HG02885 (cell line): Measurements from ENCODE around the gene STOML3.
"Not testable (repeated sequence)": the region's sequence is repeated elsewhere in the genome, so short reads cannot be mapped to it uniquely, and the experiment has no call there.

Experiments used
- ATAC-seq: cut with Tn5 transposase; IDR thresholded peaks from one replicate; pipeline ENCODE4 v1.9.1; 2021; ENCODE audit warnings: mild to moderate bottlenecking; ENCODE audit not compliant: unreplicated experiment, poor library complexity

The STOML3 gene

GRCh38 chr13:38990693-38991092, at the start of gene STOML3:
STOML3 (minus strand) TSS chr13:38990831; CDS start chr13:38990721, 110 bp downstream.
- ATAC-seq, result no peak

- ATAC-seq, result no peak
Measured at GRCh38 chr13:39040206-39040605, 49.6 kb upstream of the STOML3 start.

- ATAC-seq, result no peak
Measured at GRCh38 chr13:39039041-39039440, 48.4 kb upstream of the STOML3 start.

- peak; percentile 33 for ATAC-seq
Measured at GRCh38 chr13:39038569-39039030, 48.0 kb upstream of the STOML3 start.

GRCh38 chr13:39037880-39038568, 47.4 kb upstream of the STOML3 start, which contains the start of the genes NHLRC3 and PROSER1:
NHLRC3 (plus strand) TSS chr13:39038456; CDS start chr13:39038640, 184 bp downstream.
PROSER1 (minus strand) TSS chr13:39038089; CDS start chr13:39037242, 847 bp downstream.
- peak; percentile 74 for ATAC-seq

GRCh38 chr13:39037410-39037879, 46.8 kb upstream of the STOML3 start:
- ATAC-seq, result peak; percentile 24

- ATAC-seq, result peak; percentile 21
Measured at GRCh38 chr13:39036212-39036611, 45.6 kb upstream of the STOML3 start.

- ATAC-seq, result no peak
Measured at GRCh38 chr13:39035799-39036198, 45.2 kb upstream of the STOML3 start.

- ATAC-seq, result no peak
Measured at GRCh38 chr13:39035204-39035603, 44.6 kb upstream of the STOML3 start.

GRCh38 chr13:39034085-39034484, 43.5 kb upstream of the STOML3 start:
- ATAC-seq, result no peak

- no peak for ATAC-seq
Measured at GRCh38 chr13:39032150-39032549, 41.5 kb upstream of the STOML3 start.

GRCh38 chr13:39025433-39025839, 34.8 kb upstream of the STOML3 start:
- ATAC-seq, result no peak

- no peak for ATAC-seq
Measured at GRCh38 chr13:39023761-39024160, 33.1 kb upstream of the STOML3 start.

GRCh38 chr13:39023316-39023715, 32.7 kb upstream of the STOML3 start:
- ATAC-seq, result no peak

GRCh38 chr13:39020853-39021462, 30.3 kb upstream of the STOML3 start:
- ATAC-seq, result no peak

GRCh38 chr13:39016787-39017186, 26.2 kb upstream of the STOML3 start:
- peak; percentile 84 for ATAC-seq

GRCh38 chr13:39016087-39016486, 25.5 kb upstream of the STOML3 start:
- peak; percentile 77 for ATAC-seq

- ATAC-seq, result no peak
Measured at GRCh38 chr13:39013462-39013861, 22.8 kb upstream of the STOML3 start.

GRCh38 chr13:39012608-39013007, 22.0 kb upstream of the STOML3 start:
- ATAC-seq, result no peak

GRCh38 chr13:39006371-39007111, 15.9 kb upstream of the STOML3 start:
- ATAC-seq, result not testable (repeated sequence)

- ATAC-seq, result no peak
Measured at GRCh38 chr13:38998739-38999138, 8.1 kb upstream of the STOML3 start.
